ENCODE measurements around the gene ARID2.

Gene ARID2

DNA sequence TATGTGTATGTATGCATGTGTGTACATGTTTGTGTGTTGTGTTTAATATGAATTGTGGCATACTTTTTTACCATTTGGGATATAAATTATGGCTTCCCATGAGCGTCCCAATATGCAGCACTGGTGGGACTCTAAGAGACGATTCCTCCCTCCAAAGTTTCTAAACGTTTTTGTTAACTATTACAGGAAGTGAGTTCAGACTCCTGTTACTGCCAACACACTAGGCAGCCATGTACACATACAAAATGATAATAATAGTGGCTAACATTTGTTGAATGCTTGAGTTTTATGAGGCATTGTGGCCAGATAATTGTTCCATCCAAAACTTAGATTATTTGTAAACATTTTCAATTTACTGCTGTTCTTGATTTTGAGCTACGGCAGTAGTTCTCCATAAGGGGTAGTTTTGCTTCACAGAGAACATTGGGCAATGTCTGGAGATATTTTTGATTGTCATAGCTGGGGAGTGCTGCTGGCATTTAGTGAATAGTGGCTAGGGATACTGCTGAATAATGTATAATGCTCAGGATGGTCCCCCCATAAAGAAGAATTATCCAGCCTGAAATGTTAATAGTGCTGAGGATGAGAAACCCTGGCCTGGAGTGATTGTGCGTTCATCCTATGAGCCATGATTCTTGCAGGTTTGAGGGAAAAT is 45.1 kb downstream of the ARID2 start:
- Mint-ChIP-seq H3K9me3 (peaks cover 1% of the 10 kb centered on the region), H3K4me3 (no peak overlapping the region), H3K4me1 (ENCODE audit: low read depth) (peaks cover 37% of the 10 kb centered on the region), H3K27ac (no peak overlapping the region), H3K36me3 (ENCODE audit: low read depth) (peaks cover 7% of the 10 kb centered on the region), H3K27me3 (no peaks in the 10 kb centered on the region)

DNA sequence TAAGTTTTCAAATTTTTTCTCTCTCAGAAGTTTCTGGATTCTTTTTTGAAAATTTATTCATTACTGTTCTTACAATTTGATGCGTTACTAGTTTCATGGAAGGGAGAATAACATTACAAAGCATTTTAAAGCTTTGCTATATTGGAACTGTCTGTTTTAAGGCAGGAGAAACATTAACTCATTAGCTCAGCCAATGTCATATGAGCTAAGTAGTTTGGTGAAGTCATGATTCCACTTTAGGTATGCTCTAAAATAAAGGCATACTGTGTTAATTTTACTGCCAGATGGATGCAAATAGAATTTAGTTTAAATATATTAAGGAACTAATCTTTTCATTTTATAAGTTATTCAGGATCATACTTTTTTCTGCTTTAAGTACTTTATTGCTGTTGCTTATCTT is 46.0 kb downstream of the ARID2 start:
- Mint-ChIP-seq H3K27me3 (no peaks in the 10 kb centered on the region), H3K9me3 (no peaks in the 10 kb centered on the region), H3K4me3 (no peak overlapping the region), H3K36me3 (ENCODE audit: low read depth) (peaks cover 2% of the 10 kb centered on the region), H3K4me1 (ENCODE audit: low read depth) (peaks cover 31% of the 10 kb centered on the region), H3K27ac (no peak overlapping the region)

DNA sequence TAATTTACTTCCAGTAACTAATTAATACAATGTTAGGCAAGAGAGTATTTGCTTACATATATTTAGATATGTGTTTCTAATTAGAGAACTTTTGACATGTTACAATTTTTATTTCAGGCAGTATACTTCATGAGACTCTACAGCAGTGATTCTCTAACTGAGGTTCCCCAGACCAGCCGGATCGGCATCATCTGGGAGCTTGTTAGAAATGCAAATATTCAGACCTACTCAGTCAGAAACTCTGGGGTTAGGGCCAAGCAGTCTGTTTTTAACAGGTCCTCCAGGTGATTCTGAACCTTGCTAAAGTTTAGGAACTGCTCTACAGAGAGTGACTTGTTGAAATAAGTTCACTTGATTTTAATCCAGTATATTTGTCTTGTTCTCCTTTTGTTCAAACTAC is 46.5 kb downstream of the ARID2 start:
- no peaks in the 10 kb centered on the region for H3K36me3 Mint-ChIP-seq (ENCODE audit: low read depth)
- H3K4me3 Mint-ChIP-seq: no peak overlapping the region
- no peaks in the 10 kb centered on the region for H3K9me3 Mint-ChIP-seq
- H3K27ac Mint-ChIP-seq: no peak overlapping the region
- H3K4me1 Mint-ChIP-seq (ENCODE audit: low read depth): peaks cover 27% of the 10 kb centered on the region
- H3K27me3 Mint-ChIP-seq: no peaks in the 10 kb centered on the region

DNA sequence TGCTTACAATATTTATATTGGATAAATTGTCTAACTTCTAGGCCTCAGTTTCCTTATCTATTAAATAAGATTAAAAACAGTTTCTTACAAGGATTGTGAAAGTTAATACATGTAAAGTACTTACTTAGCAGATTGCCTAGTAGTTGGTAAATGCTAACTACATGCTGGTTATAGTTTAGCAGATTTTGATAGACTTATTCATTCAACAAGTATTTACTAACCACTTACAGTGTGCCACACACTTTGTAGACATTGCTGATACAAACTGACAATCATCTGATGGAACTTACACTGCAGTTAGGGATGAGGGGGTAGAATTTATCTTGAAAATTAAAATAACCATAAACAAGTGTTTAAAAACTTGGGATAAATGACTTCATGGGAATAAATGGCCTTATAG is 50.4 kb downstream of the ARID2 start:
- Mint-ChIP-seq H3K36me3 (ENCODE audit: low read depth) (no peaks in the 10 kb centered on the region), H3K4me3 (no peak overlapping the region), H3K27me3 (no peaks in the 10 kb centered on the region), H3K4me1 (ENCODE audit: low read depth) (peaks cover 3% of the 10 kb centered on the region), H3K9me3 (no peaks in the 10 kb centered on the region), H3K27ac (no peak overlapping the region)

DNA sequence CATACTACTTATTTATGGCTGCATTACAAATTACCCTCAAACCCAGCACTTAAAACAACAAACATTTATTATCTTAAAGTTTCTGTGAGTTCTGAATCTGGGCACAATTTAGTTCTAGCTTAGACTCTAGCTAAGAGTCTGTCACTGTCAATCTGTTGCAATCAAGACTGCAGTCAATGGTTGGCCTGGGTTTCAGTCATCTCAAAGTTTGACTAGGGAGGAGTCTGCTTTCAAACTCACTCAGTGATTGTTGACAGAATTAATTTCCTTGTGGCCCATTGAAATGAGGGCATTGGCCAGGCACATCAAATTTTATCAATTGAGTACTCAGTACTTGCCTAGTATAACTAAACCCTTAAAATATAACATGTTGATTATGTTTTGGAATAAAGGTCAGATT is 51.6 kb downstream of the ARID2 start:
- no peaks in the 10 kb centered on the region for H3K9me3 Mint-ChIP-seq
- H3K36me3 Mint-ChIP-seq (ENCODE audit: low read depth): no peaks in the 10 kb centered on the region
- no peak overlapping the region for H3K4me3 Mint-ChIP-seq
- H3K4me1 Mint-ChIP-seq (ENCODE audit: low read depth): peaks cover 3% of the 10 kb centered on the region
- H3K27me3 Mint-ChIP-seq: no peaks in the 10 kb centered on the region
- H3K27ac Mint-ChIP-seq: no peak overlapping the region

DNA sequence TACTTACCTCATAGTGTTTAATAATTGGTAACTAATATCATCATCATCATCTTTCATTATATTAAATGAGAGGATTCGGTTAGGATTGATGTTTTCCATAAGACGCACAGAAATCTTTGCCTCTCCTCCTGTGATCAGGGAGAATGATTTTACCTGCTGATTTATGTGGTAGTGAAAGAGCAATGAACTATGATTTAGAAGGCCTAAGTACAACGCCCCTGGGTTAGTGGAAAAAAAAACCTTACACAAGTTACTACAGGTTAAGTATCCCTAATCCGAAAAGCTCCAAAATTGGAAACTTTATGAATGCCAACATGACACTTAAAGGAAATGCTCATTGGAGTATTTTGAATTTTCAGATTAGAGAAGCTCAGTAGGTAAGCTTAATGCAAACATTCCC is 55.8 kb downstream of the ARID2 start:
- no peaks in the 10 kb centered on the region for H3K36me3 Mint-ChIP-seq (ENCODE audit: low read depth)
- H3K27me3 Mint-ChIP-seq: no peaks in the 10 kb centered on the region
- H3K27ac Mint-ChIP-seq: no peak overlapping the region
- no peaks in the 10 kb centered on the region for H3K9me3 Mint-ChIP-seq
- H3K4me3 Mint-ChIP-seq: no peak overlapping the region
- H3K4me1 Mint-ChIP-seq (ENCODE audit: low read depth): peaks cover 4% of the 10 kb centered on the region

DNA sequence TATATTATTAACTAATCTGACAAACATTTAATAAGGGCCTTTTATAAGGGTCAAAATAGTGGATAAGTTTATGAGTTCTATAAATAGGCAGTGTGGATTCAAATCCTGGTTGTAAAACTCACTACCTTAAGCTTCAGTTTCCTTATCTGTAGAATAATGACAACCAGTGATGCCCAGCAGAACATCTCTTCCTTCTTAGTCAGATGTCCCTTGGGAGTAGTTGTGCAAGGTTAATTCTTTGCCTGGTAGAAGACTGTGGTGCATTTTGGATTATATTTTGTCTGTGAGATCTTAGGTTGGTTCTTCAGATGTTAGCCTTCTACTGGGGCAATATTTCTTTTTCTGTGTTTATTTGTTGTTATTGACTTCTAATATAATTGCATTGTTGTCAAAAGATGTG is 59.5 kb downstream of the ARID2 start:
- H3K27ac Mint-ChIP-seq: no peak overlapping the region
- H3K4me3 Mint-ChIP-seq: no peak overlapping the region
- H3K9me3 Mint-ChIP-seq: no peaks in the 10 kb centered on the region
- H3K36me3 Mint-ChIP-seq (ENCODE audit: low read depth): peaks cover 4% of the 10 kb centered on the region
- no peaks in the 10 kb centered on the region for H3K27me3 Mint-ChIP-seq
- H3K4me1 Mint-ChIP-seq (ENCODE audit: low read depth): peaks cover 18% of the 10 kb centered on the region

DNA sequence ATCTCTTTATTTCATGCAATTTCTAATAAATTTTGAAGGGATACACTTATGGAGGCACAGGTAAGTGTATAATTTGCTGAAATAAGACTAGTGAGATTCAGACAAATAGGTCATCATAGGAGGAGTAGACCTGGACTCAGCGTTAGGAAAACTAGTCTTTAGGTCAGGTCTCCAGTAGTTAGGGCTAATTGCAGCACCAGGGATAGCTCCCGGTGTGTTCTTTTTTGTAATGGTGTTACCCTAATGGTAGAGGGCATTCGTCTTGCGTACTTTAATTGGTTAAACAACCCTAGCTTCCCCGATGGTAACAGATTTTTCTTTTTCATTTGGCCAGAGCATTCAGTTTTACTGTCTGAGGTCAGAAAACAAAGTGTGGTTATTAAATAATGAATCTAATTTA is 64.9 kb downstream of the ARID2 start:
- Mint-ChIP-seq H3K9me3 (no peaks in the 10 kb centered on the region), H3K4me3 (no peak overlapping the region), H3K27ac (no peak overlapping the region), H3K27me3 (no peaks in the 10 kb centered on the region), H3K36me3 (ENCODE audit: low read depth) (peaks cover 11% of the 10 kb centered on the region), H3K4me1 (ENCODE audit: low read depth) (peaks cover 15% of the 10 kb centered on the region)

DNA sequence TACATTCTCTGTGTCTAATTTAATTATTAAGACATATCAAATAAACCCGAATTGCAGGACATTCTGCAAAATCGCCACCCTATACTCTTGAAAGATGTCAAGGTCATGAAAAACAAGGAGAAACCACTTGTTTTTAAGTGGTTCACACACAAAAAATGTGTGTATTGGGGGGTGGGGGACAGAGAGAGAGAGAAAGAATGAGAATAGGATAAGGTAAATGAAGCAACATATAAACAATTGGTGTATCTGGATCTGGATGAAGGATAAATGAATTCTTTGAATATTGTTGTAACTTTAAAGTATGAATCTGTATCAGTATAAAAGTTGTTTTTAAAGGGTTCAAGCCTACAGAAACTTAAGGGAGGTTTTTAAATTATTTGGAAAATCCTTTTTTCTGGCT is 72.1 kb downstream of the ARID2 start:
- Mint-ChIP-seq H3K36me3 (ENCODE audit: low read depth) (peaks cover 19% of the 10 kb centered on the region), H3K4me1 (ENCODE audit: low read depth) (peaks cover 34% of the 10 kb centered on the region), H3K27me3 (no peaks in the 10 kb centered on the region), H3K27ac (no peak overlapping the region), H3K9me3 (no peaks in the 10 kb centered on the region), H3K4me3 (no peak overlapping the region)

DNA sequence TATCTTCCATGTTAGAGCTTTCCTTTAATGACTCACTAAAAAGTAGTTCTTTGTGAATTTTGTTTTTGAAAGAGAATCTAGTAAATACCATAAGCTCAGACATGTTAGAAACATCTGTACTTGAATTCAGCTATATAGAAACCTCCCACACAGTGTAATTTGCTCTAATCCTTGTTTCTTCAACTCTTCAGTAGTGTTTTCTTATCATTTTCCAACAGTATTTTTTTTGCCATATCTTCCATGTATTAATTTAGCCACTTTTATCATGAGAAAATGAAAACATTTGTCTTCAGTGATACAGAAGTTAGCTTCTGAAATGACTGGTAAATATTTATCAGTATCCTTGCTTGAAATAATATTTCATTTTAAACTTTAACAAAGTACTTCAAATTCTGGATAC is 73.6 kb downstream of the ARID2 start:
- Mint-ChIP-seq H3K36me3 (ENCODE audit: low read depth) (peaks cover 19% of the 10 kb centered on the region), H3K27ac (no peak overlapping the region), H3K4me3 (no peak overlapping the region), H3K9me3 (no peaks in the 10 kb centered on the region), H3K27me3 (no peaks in the 10 kb centered on the region), H3K4me1 (ENCODE audit: low read depth) (peaks cover 36% of the 10 kb centered on the region)

DNA sequence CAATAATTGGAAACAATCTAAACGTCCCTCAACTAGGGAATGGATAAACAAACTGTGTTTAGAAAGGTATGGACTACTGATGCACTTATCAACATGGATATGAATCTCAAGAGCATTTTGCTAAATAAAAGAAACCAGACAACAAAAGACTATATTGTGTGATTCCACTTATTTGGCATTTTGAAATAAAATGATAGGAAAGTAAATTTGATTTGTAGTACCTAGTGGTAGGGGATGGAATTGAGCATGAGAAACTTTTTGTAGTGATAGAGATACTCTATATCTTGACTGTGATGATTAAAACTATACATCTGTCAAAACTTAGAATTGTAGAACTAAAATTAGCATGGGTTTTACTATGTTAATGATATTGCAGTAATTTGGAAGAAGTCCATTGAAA is 87.1 kb downstream of the ARID2 start:
- Mint-ChIP-seq H3K4me1 (ENCODE audit: low read depth) (no peaks in the 10 kb centered on the region), H3K36me3 (ENCODE audit: low read depth) (peaks cover 46% of the 10 kb centered on the region), H3K27me3 (no peaks in the 10 kb centered on the region), H3K9me3 (no peaks in the 10 kb centered on the region), H3K4me3 (no peak overlapping the region), H3K27ac (no peak overlapping the region)

DNA sequence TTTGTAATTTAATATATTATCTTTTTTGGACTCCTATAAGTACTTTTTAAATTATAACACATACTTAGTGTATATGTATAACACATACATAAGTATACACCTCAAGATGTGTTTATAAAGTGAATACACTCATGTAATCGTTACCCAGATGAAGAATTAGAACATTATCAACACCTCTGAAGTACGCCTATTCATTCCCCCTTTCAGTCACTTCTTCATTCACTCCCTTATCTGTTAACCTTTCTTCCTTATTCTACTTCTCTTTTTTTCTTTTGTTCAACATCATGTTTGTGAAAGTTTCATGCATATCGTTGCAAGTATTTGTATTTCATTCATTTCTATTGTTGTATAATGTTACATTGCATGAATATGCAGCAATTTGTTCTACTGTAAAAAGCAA is 98.5 kb downstream of the ARID2 start:
- Mint-ChIP-seq H3K27me3 (no peaks in the 10 kb centered on the region), H3K36me3 (ENCODE audit: low read depth) (peaks cover 76% of the 10 kb centered on the region), H3K4me3 (no peak overlapping the region), H3K27ac (no peak overlapping the region), H3K4me1 (ENCODE audit: low read depth) (no peaks in the 10 kb centered on the region), H3K9me3 (peaks cover 10% of the 10 kb centered on the region)

DNA sequence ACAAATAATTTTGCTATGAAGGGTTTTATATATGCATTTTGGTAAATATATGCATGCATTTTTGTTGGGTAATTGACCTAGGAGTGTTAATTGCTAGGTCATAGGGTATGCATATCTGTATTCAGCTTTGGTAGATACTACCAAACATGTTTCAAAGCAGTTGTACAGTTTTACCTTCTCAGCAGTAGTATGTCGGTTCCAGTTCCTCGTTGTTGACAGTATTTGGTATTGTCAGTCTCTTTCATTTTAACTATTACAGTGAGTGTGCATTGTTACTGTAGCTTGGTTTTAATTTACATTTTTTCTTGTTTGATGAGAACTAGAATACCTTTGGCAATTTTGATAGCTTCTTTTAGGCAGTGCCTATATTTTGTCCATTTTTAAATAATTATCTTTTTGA is 98.9 kb downstream of the ARID2 start:
- H3K27ac Mint-ChIP-seq: no peak overlapping the region
- peaks cover 74% of the 10 kb centered on the region for H3K36me3 Mint-ChIP-seq (ENCODE audit: low read depth)
- H3K27me3 Mint-ChIP-seq: no peaks in the 10 kb centered on the region

DNA sequence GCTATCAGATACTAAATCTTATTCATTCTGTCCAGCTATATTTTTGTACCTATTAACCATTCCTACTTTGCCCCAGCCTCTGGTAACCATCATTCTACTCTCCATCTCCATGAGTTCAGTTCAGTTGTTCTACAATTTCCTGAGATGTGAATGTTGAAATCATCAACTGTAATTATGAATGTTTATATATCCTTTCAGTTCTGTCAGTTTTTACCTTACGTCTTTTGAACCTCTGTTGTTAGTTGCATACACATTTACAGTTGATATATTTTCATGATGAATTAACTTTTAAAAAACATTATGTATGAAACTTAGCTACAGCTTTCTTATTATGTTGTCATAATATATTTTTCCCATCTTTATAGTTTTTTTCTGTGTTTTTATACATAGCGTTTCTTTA is 102.1 kb downstream of the ARID2 start:
- no peaks in the 10 kb centered on the region for H3K27me3 Mint-ChIP-seq
- no peak overlapping the region for H3K27ac Mint-ChIP-seq
- no peaks in the 10 kb centered on the region for H3K4me1 Mint-ChIP-seq (ENCODE audit: low read depth)
- H3K4me3 Mint-ChIP-seq: no peak overlapping the region
- H3K36me3 Mint-ChIP-seq (ENCODE audit: low read depth): peaks cover 64% of the 10 kb centered on the region
- H3K9me3 Mint-ChIP-seq: peaks cover 10% of the 10 kb centered on the region

More for the DNA sequence above, 98.9 kb downstream of the ARID2 start:
- Mint-ChIP-seq H3K4me1 (ENCODE audit: low read depth) (no peaks in the 10 kb centered on the region), H3K9me3 (peaks cover 10% of the 10 kb centered on the region), H3K4me3 (no peak overlapping the region)

DNA sequence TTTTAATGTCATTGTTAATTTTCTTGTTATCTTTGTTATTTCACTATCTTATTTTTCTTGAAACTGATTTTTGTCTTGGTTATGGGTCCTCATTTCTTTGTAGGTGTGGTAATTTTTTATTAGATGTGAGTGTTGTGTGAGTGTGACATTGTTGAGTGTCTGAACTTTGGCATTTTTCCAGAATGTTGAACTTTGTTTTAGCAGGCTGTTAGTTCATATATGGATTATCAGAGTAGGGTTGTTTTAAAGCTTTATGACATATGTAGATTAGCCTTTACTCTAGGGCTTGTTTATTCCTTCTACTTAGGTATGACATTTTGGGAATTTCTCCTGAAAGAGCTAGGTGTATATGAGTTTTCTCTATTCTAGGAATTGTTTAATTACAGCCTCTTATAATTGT is 103.9 kb downstream of the ARID2 start:
- Mint-ChIP-seq H3K4me1 (ENCODE audit: low read depth) (no peaks in the 10 kb centered on the region), H3K36me3 (ENCODE audit: low read depth) (peaks cover 66% of the 10 kb centered on the region), H3K9me3 (peaks cover 10% of the 10 kb centered on the region), H3K27me3 (no peaks in the 10 kb centered on the region), H3K27ac (no peak overlapping the region), H3K4me3 (no peak overlapping the region)

DNA sequence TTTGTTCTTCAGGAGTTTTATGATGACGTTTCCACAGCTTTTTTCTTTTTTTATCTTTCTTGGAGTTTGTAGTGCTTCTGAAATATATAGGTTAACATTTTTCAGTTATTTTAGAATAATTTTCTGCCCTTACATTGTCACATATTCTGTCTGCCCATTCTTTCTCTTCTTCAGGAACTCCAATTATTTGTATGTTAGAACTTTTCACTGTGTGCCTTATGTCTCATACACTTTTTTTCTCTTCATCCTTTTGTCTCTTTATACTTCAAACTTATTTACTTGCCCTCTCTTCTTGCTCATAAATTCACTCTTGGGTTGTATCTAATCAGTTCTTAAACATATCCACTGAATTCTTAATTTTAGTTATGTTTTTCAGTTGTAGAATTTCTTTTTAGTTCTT is 105.3 kb downstream of the ARID2 start:
- H3K36me3 Mint-ChIP-seq (ENCODE audit: low read depth): peaks cover 66% of the 10 kb centered on the region
- H3K9me3 Mint-ChIP-seq: peaks cover 10% of the 10 kb centered on the region
- H3K27ac Mint-ChIP-seq: no peak overlapping the region

More for the DNA sequence above, 105.3 kb downstream of the ARID2 start:
- H3K4me3 Mint-ChIP-seq: no peak overlapping the region
- no peaks in the 10 kb centered on the region for H3K4me1 Mint-ChIP-seq (ENCODE audit: low read depth)
- H3K27me3 Mint-ChIP-seq: no peaks in the 10 kb centered on the region
